ENCODE data around the gene RREB1. TPM values are rescaled to one million over a fixed set of nuclear protein-coding genes. Genes with fewer than 3 reads are reported as not detected.

The RREB1 gene
- total RNA-seq, 2 experiments from 2014 or later: 18.7 to 19.7 TPM

- CTCF ChIA-PET: interaction anchor here (1.5 kb wide), 1 partner anchor 9 kb away, joined by 4 read pairs; no protein-coding TSS in a partner anchor
These were observed 121.9 kb downstream of the RREB1 start for GRCh38 chr6:7229376-7230326.

GRCh38 chr6:7230327-7230691 is 122.5 kb downstream of the RREB1 start:
- H3K4me3 Mint-ChIP-seq: no peak overlapping the region
- no peak overlapping the region for H3K27ac Mint-ChIP-seq
- ATAC-seq (no peak), DNase-seq (no peak)
- CTCF ChIA-PET: no interaction called here
- intact Hi-C loops (cut with micrococcal nuclease): no loop called here
- no peaks in the 10 kb centered on the region for H3K27me3 Mint-ChIP-seq
- peaks cover 45% of the 10 kb centered on the region for H3K36me3 Mint-ChIP-seq (ENCODE audit: low read depth)
- TF ChIP-seq, protein P1, sequence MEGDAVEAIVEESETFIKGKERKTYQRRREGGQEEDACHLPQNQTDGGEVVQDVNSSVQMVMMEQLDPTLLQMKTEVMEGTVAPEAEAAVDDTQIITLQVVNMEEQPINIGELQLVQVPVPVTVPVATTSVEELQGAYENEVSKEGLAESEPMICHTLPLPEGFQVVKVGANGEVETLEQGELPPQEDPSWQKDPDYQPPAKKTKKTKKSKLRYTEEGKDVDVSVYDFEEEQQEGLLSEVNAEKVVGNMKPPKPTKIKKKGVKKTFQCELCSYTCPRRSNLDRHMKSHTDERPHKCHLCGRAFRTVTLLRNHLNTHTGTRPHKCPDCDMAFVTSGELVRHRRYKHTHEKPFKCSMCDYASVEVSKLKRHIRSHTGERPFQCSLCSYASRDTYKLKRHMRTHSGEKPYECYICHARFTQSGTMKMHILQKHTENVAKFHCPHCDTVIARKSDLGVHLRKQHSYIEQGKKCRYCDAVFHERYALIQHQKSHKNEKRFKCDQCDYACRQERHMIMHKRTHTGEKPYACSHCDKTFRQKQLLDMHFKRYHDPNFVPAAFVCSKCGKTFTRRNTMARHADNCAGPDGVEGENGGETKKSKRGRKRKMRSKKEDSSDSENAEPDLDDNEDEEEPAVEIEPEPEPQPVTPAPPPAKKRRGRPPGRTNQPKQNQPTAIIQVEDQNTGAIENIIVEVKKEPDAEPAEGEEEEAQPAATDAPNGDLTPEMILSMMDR (IDR thresholded peaks at IDR 0.05): no peak
- peaks cover 16% of the 10 kb centered on the region for H3K4me1 Mint-ChIP-seq (ENCODE audit: low read depth)
- POLR2A ChIA-PET: no interaction called here
- no peaks in the 10 kb centered on the region for H3K9me3 Mint-ChIP-seq

More at GRCh38 chr6:7229376-7230326, 121.9 kb downstream of the RREB1 start:
- no peak for DNase-seq
- Mint-ChIP-seq H3K4me3 (no peak overlapping the region), H3K36me3 (ENCODE audit: low read depth) (peaks cover 46% of the 10 kb centered on the region), H3K9me3 (no peaks in the 10 kb centered on the region), H3K27ac (no peak overlapping the region), H3K4me1 (ENCODE audit: low read depth) (peaks cover 16% of the 10 kb centered on the region), H3K27me3 (no peaks in the 10 kb centered on the region)
- intact Hi-C loops (cut with micrococcal nuclease): no loop called here
- POLR2A ChIA-PET: no interaction called here
- ATAC-seq: no peak
- TF ChIP-seq, protein P1 (IDR thresholded peaks at IDR 0.05): no peak

GRCh38 chr6:7230956-7231713 is 123.4 kb downstream of the RREB1 start:
- DNase-seq (no peak), ATAC-seq (no peak)
- TF ChIP-seq, protein P1 (IDR thresholded peaks at IDR 0.05): no peak
- Mint-ChIP-seq H3K27ac (no peak overlapping the region), H3K36me3 (ENCODE audit: low read depth) (peaks cover 43% of the 10 kb centered on the region), H3K4me3 (no peak overlapping the region), H3K4me1 (ENCODE audit: low read depth) (peaks cover 18% of the 10 kb centered on the region), H3K27me3 (no peaks in the 10 kb centered on the region), H3K9me3 (no peaks in the 10 kb centered on the region)
- ChIA-PET CTCF (no interaction called here), POLR2A (no interaction called here)
- intact Hi-C loops (cut with micrococcal nuclease): no loop called here

DNA sequence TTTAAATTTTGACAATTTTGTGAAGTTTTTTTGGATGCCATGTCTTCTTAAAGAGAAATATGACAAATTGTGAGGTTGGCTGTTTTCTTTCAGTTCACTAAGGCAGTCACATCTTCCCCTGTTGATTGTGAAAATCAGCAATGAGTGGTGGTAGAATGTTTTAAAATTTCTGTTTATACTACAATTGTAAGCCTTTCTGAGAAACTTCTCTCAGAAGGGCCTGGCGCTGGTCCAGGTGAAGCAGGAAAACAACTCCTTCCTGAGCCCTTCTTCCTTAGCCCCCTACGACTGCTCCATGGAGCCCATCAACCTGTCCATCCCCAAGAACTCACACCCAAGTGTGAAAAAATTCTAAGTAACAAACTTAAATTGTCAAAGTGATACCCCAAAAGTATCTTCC is 124.6 kb downstream of the RREB1 start:
- ChIA-PET CTCF (interaction anchor here (4.0 kb wide), 1 partner anchor 11 kb away, joined by 25 read pairs; no protein-coding TSS in a partner anchor), POLR2A (no interaction called here)
- Mint-ChIP-seq H3K4me1 (ENCODE audit: low read depth) (peaks cover 22% of the 10 kb centered on the region), H3K27ac (peak overlapping the region; percentile 52), H3K27me3 (no peaks in the 10 kb centered on the region), H3K36me3 (ENCODE audit: low read depth) (peaks cover 36% of the 10 kb centered on the region), H3K4me3 (no peak overlapping the region), H3K9me3 (no peaks in the 10 kb centered on the region)
- no peak for DNase-seq
- TF ChIP-seq, protein P1 (IDR thresholded peaks at IDR 0.05): no peak
- no peak for ATAC-seq
- intact Hi-C loops (cut with micrococcal nuclease): no loop called here
